GM12873 (cell line): Measurements from ENCODE around the gene KCTD1.

Experiments used
- CTCF ChIP-seq: IDR thresholded peaks from 2 replicates; pipeline ENCODE4 v1.5.1; 2012; ENCODE audit warnings: low read depth, mild to moderate bottlenecking, moderate library complexity, low read length, control low read depth; ENCODE audit not compliant: insufficient read depth; ENCODE audit errors: missing control alignments

Gene KCTD1

GRCh38 chr18:26489191-26489590 lies 59.2 kb downstream of the KCTD1 start:
- TF ChIP-seq CTCF: no peak

- TF ChIP-seq CTCF: no peak
Observed at GRCh38 chr18:26488417-26489009, 59.8 kb downstream of the KCTD1 start.

- no peak for TF ChIP-seq CTCF
Observed at GRCh38 chr18:26487437-26487836, 60.9 kb downstream of the KCTD1 start.

- no peak for TF ChIP-seq CTCF
Observed at GRCh38 chr18:26483633-26484032, 64.7 kb downstream of the KCTD1 start.

GRCh38 chr18:26482569-26482968 lies 65.8 kb downstream of the KCTD1 start:
- TF ChIP-seq CTCF: no peak

- no peak for TF ChIP-seq CTCF
Observed at GRCh38 chr18:26480897-26481795, 67.2 kb downstream of the KCTD1 start.

GRCh38 chr18:26479681-26480079 lies 68.7 kb downstream of the KCTD1 start:
- no peak for TF ChIP-seq CTCF
